Testis (tissue), 3 donors: ENCODE measurements around the gene DPEP1. TPM values are rescaled to one million over a fixed set of nuclear protein-coding genes. Genes with fewer than 3 reads are reported as not detected.

ENCODE experiments used
- DNase-seq: peaks from one replicate; pipeline ENCODE4 v3.0.0-alpha.2; 2019
- H3K27ac ChIP-seq, 2 donors: fragments of 200-600 bp; sonication (generic); one replicate each; pipeline ENCODE4 v1.5.1; 2019
- H3K27me3 ChIP-seq: fragments of 200-600 bp; sonication (generic); one replicate; pipeline ENCODE4 v1.5.1; 2019
- H3K36me3 ChIP-seq: fragments of 200-600 bp; sonication (generic); one replicate; pipeline ENCODE4 v1.5.1; 2017; ENCODE audit warnings: low read depth; ENCODE audit errors: missing control alignments
- H3K4me1 ChIP-seq: fragments of 200-600 bp; sonication (generic); one replicate; pipeline ENCODE4 v1.5.1; 2019
- H3K4me3 ChIP-seq, 2 donors: fragments of 200-600 bp; sonication (generic); one replicate each; pipeline ENCODE4 v1.5.1; 2017 to 2019
- H3K9me3 ChIP-seq: fragments of 200-600 bp; sonication (generic); one replicate; pipeline ENCODE4 v1.5.1; 2017
- CTCF ChIP-seq, 3 experiments: fragments of 450-650 bp in 2 of 3; fragments of 200-600 bp in 1 of 3; sonication (generic) in 1 of 3; IDR thresholded peaks; one replicate each; pipeline ENCODE4 v1.5.1; 2016 to 2019; ENCODE audit warnings: antibody characterized with exemption in 3 of 3, mild to moderate bottlenecking in 2 of 3, moderate library complexity in 1 of 3
- POLR2A ChIP-seq: fragments of 450-650 bp; IDR thresholded peaks from one replicate; pipeline ENCODE4 v1.6.1; 2017; ENCODE audit warnings: antibody characterized with exemption, mild to moderate bottlenecking, moderate library complexity
- WGBS, 2 donors: methylation state at CpG; one replicate each; pipeline ENCODE4 v1.1.5; 2018; 5-methylcytosine and 5-hydroxymethylcytosine counted together
- intact Hi-C: fragments of 100-400 bp; cut with DNase I; formaldehyde crosslinking; loops from one replicate; pipeline ENCODE4 v1.15.1; 2023; ENCODE audit warnings: low total_unique reads
- polyA plus RNA-seq: library from polyadenylated mRNA; stranded (reverse); fragments of 350-450 nt; fragmentation: Illumina TruSeq; extraction: RNeasy Lipid Tissue Mini Kit (QIAGEN cat#74804); gene quantifications from one replicate; pipeline ENCODE4 v1.2.3, GENCODE V29; 2014; ENCODE audit warnings: low read depth, low replicate concordance; ENCODE audit not compliant: insufficient read depth
- total RNA-seq, 2 donors: library from RNA; depleted of rRNA; stranded (reverse); fragments of >200 nt; gene quantifications; one replicate each; pipeline ENCODE4 v1.2.3, GENCODE V29; 2016

DPEP1 gene
- total and polyA plus RNA-seq, 3 donors from 2014 or later: 105 to 256 (median 125) TPM

DNA sequence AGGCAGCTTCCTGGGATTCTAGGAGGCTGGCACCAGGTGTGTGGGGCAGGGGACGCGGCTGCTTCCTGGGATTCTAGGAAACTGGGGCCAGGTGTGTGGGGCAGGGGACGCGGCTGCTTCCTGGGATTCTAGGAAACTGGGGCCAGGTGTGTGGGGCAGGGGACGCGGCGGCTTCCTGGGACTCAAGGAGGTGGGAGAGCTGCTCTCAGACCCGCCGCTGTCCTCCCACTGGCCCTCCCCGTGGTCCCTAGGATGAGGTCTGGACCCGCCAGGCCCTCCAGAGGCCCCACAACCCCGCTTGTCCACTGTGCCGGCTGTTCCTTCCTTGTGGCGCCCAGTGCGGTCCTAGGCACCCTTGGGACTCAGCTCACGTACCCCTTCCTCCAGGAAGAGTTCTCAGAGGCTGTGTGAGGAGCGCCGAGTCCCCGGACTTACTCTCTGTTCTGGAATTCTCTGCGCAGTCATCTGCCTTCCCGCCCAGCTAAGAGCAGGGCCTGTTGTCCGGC lies 565 bp downstream of the DPEP1 start:
- intact Hi-C loops: no loop called here
- no peaks in the 10 kb centered on the region for H3K4me1 ChIP-seq
- 90% methylated on average over 13 to 22 of the region's 22 CpGs for WGBS, 2 donors
- H3K36me3 ChIP-seq: no peaks in the 10 kb centered on the region
- no peaks in the 10 kb centered on the region for H3K27me3 ChIP-seq
- no peak overlapping the region for H3K4me3 ChIP-seq
- no peak for TF ChIP-seq CTCF (IDR thresholded peaks at IDR 0.05)
- no peak for TF ChIP-seq POLR2A
- no peaks in the 10 kb centered on the region for H3K9me3 ChIP-seq
- H3K27ac ChIP-seq: no peak overlapping the region
- DNase-seq: no peak

DNA sequence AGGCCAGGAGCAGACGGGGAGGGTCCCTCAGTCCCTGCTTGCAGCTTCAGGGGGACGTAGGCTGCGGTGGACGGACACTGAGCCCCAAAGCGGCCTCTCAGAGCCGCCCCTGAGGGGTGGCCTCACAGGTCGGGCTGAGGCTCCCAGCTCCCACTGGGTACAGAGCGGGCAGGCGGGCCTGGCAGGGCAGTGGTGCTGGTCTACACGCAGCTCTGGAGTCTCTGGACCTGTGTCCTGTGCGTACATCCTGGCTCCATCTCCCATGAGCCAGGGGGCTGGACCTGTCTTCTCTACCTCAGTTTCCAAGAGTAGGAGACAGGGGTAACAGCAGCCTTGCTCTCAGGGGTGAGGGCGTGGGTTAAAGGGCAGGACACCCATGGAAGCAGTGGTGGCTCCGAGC lies 1.7 kb downstream of the DPEP1 start:
- Histone ChIP-seq H3K9me3 (no peaks in the 10 kb centered on the region), H3K27ac (no peak overlapping the region), H3K4me1 (no peaks in the 10 kb centered on the region), H3K27me3 (no peaks in the 10 kb centered on the region), H3K4me3 (no peak overlapping the region), H3K36me3 (no peaks in the 10 kb centered on the region)
- DNase-seq: no peak
- WGBS, 2 donors: 80 to 97% methylated on average over 1 to 12 of the region's 13 CpGs
- TF ChIP-seq POLR2A (no peak), CTCF (IDR thresholded peaks at IDR 0.05) (no peak)
- intact Hi-C loops: no loop called here

GRCh38 chr16:89615596-89616090 lies 2.2 kb downstream of the DPEP1 start:
- 49 to 76% methylated on average over 7 to 16 of the region's 17 CpGs for WGBS, 2 donors

DNA sequence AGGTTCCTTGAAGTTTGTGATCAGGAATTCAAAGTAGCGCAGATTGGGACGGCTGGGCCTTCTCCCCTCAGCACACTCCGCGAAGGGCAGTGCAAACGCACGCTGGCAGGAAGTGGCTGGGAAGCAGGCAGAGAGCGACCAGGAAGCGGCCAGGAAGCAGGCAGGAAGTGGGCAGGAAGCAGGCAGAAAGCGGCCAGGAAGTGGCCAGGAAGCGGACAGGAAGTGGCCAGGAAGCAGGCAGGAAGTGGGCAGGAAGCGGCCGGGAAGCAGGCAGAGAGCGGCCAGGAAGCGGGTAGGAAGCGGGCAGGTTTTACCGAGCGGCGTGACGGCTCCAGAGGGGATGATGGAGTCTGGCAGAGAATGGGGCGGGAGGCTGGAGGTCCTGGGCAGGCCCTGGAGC lies 3.2 kb downstream of the DPEP1 start:
- intact Hi-C loops: no loop called here
- H3K4me1 ChIP-seq: no peaks in the 10 kb centered on the region
- no peak overlapping the region for H3K4me3 ChIP-seq
- TF ChIP-seq POLR2A (no peak), CTCF (IDR thresholded peaks at IDR 0.05) (no peak)
- H3K27me3 ChIP-seq: no peaks in the 10 kb centered on the region
- no peaks in the 10 kb centered on the region for H3K9me3 ChIP-seq
- 84 to 87% methylated on average over 20 of the region's 20 CpGs for WGBS, 2 donors
- no peak for DNase-seq
- no peaks in the 10 kb centered on the region for H3K36me3 ChIP-seq
- no peak overlapping the region for H3K27ac ChIP-seq

More at GRCh38 chr16:89615596-89616090, 2.2 kb downstream of the DPEP1 start:
- DNase-seq: no peak
- no peak overlapping the region for H3K27ac ChIP-seq
- no peaks in the 10 kb centered on the region for H3K9me3 ChIP-seq
- intact Hi-C loops: no loop called here
- H3K4me3 ChIP-seq: no peak overlapping the region
- H3K27me3 ChIP-seq: no peaks in the 10 kb centered on the region
- no peaks in the 10 kb centered on the region for H3K4me1 ChIP-seq
- H3K36me3 ChIP-seq: no peaks in the 10 kb centered on the region
- no peak for TF ChIP-seq POLR2A
- peak; percentile 11 to 43 (median 33) for TF ChIP-seq CTCF (IDR thresholded peaks at IDR 0.05)

DNA sequence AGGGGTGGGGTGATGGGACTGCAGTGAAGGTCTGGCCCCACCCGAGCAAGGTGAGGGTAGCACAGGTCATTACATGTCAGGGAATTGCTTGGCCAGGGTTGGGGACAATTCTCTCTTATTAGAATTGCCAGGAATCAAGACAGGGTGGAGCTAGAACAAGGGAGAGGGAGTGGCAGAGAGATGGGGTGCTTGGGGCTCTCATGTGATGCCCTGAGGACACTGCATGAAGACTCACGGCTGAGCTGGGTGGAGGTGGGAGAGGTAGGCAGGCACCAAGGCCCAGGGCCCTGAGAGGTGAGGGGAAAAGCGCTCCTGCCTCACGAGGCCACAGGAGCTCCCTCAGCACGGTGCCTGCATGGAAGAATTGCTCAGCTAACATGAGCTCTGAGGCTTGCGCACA lies 3.6 kb downstream of the DPEP1 start:
- Histone ChIP-seq H3K4me1 (peaks cover under 1% of the 10 kb centered on the region), H3K27me3 (no peaks in the 10 kb centered on the region), H3K4me3 (no peak overlapping the region), H3K9me3 (no peaks in the 10 kb centered on the region), H3K27ac (no peak overlapping the region), H3K36me3 (no peaks in the 10 kb centered on the region)
- DNase-seq: no peak
- intact Hi-C loops: no loop called here
- TF ChIP-seq CTCF (IDR thresholded peaks at IDR 0.05) (no peak), POLR2A (no peak)
- WGBS, 2 donors: 66 to 69% methylated on average over 6 of the region's 6 CpGs
